Neuronal stem cell (in vitro differentiated cells): ENCODE data around the gene KCNH2.

Experiments used
- DNase-seq: peaks from one replicate; pipeline ENCODE4 v3.0.0-alpha.2; 2013; ENCODE audit warnings: low spot score
- H2AFZ ChIP-seq: one replicate; pipeline ENCODE4 v1.6.1; 2013; ENCODE audit warnings: mild to moderate bottlenecking, low read length, inconsistent platforms
- H2AK5ac ChIP-seq: 2 replicates; pipeline ENCODE4 v1.6.1; 2013; ENCODE audit warnings: low read depth, mild to moderate bottlenecking, inconsistent platforms, low read length, moderate library complexity, mixed read lengths
- H2BK120ac ChIP-seq: 2 replicates; pipeline ENCODE4 v1.6.1; 2013; ENCODE audit warnings: low read depth, mild to moderate bottlenecking, inconsistent platforms, low read length, moderate library complexity, mixed read lengths
- H2BK12ac ChIP-seq: one replicate; pipeline ENCODE4 v1.6.1; 2013; ENCODE audit warnings: low read length, inconsistent platforms
- H2BK15ac ChIP-seq: 2 replicates; pipeline ENCODE4 v1.6.1; 2013; ENCODE audit warnings: mild to moderate bottlenecking, low read length, inconsistent platforms, mixed read lengths
- H2BK5ac ChIP-seq: one replicate; pipeline ENCODE4 v1.6.1; 2013; ENCODE audit warnings: inconsistent platforms, mild to moderate bottlenecking, low read length, moderate library complexity
- H3K14ac ChIP-seq: one replicate; pipeline ENCODE4 v1.6.1; 2013; ENCODE audit warnings: low read length, inconsistent platforms
- H3K18ac ChIP-seq: 2 replicates; pipeline ENCODE4 v1.6.1; 2013; ENCODE audit warnings: low read length, inconsistent platforms
- H3K23ac ChIP-seq: 2 replicates; pipeline ENCODE4 v1.6.1; 2013; ENCODE audit warnings: low read depth, mild to moderate bottlenecking, mixed read lengths, low read length, inconsistent platforms; ENCODE audit not compliant: poor library complexity
- H3K27ac ChIP-seq: replicated peaks from 3 replicates; pipeline ENCODE4 v1.5.1; 2013; ENCODE audit warnings: low read length, inconsistent platforms
- H3K27me3 ChIP-seq, 3 experiments: 2 replicates each; pipeline ENCODE4 v1.6.1; 2013; ENCODE audit warnings: low read length in 3 of 3, mild to moderate bottlenecking in 2 of 3, inconsistent platforms in 1 of 3, low read depth in 1 of 3, mixed read lengths in 1 of 3, moderate library complexity in 1 of 3; ENCODE audit not compliant: control insufficient read depth in 3 of 3, insufficient read depth in 3 of 3
- H3K36me3 ChIP-seq, 2 donors: replicated peaks in 1 of 2; 2 replicates each; pipeline ENCODE4 v1.6.1; 2013; ENCODE audit warnings: low read length in 2 of 2; ENCODE audit not compliant: control insufficient read depth in 2 of 2, insufficient read depth in 2 of 2
- H3K4ac ChIP-seq: 2 replicates; pipeline ENCODE4 v1.6.1; 2013; ENCODE audit warnings: inconsistent platforms, mild to moderate bottlenecking, low read length, moderate library complexity
- H3K4me1 ChIP-seq, 2 donors: 1 replicate in 1 of 2; 2 replicates in 1 of 2; pipeline ENCODE4 v1.6.1; 2013; ENCODE audit warnings: low read length in 2 of 2, low read depth in 1 of 2; ENCODE audit not compliant: control insufficient read depth in 2 of 2, insufficient read depth in 1 of 2
- H3K4me2 ChIP-seq: one replicate; pipeline ENCODE4 v1.6.1; 2013; ENCODE audit warnings: mild to moderate bottlenecking, low read length, inconsistent platforms; ENCODE audit not compliant: insufficient read depth, poor library complexity, severe bottlenecking
- H3K4me3 ChIP-seq, 2 donors: 2 replicates each; pipeline ENCODE4 v1.5.1; 2013; ENCODE audit warnings: low read length in 2 of 2, mild to moderate bottlenecking in 2 of 2, inconsistent platforms in 1 of 2, moderate library complexity in 1 of 2
- H3K79me1 ChIP-seq: one replicate; pipeline ENCODE4 v1.6.1; 2013; ENCODE audit warnings: low read depth, mild to moderate bottlenecking, inconsistent platforms, low read length, moderate library complexity
- H3K9ac ChIP-seq: one replicate; pipeline ENCODE4 v1.6.1; 2013; ENCODE audit warnings: mild to moderate bottlenecking, low read depth, low read length, inconsistent platforms; ENCODE audit not compliant: poor library complexity
- H3K9me3 ChIP-seq, 2 donors: replicated peaks in 1 of 2; 2 replicates each; pipeline versions ENCODE3 to v1.6.1; 2013; ENCODE audit warnings: low read length in 2 of 2, mild to moderate bottlenecking in 2 of 2, inconsistent platforms in 1 of 2, low read depth in 1 of 2, mixed read lengths in 1 of 2, moderate library complexity in 1 of 2; ENCODE audit not compliant: control insufficient read depth in 2 of 2, insufficient read depth in 1 of 2
- H4K8ac ChIP-seq: one replicate; pipeline ENCODE4 v1.6.1; 2013; ENCODE audit warnings: low read depth, mild to moderate bottlenecking, inconsistent platforms, low read length, moderate library complexity
- H4K91ac ChIP-seq: one replicate; pipeline ENCODE4 v1.6.1; 2013; ENCODE audit warnings: low read length, low read depth, mild to moderate bottlenecking, inconsistent platforms; ENCODE audit not compliant: poor library complexity
- WGBS, 2 donors: extraction: QIAGEN DNeasy Blood & Tissue Kit; methylation state at CpG; one replicate each; pipeline ENCODE4 v1.1.7; 2013; ENCODE audit warnings: missing lambda C conversion rate in 2 of 2, mixed read lengths in 1 of 2; ENCODE audit not compliant: insufficient read length in 2 of 2, insufficient replicate concordance in 1 of 2; ENCODE audit errors: extremely low coverage in 2 of 2; 5-methylcytosine and 5-hydroxymethylcytosine counted together

Gene KCNH2

GRCh38 chr7:150997817-150998216 is 19.7 kb upstream of the KCNH2 start:
- Histone ChIP-seq H3K79me1 (no peaks in the 10 kb centered on the region), H3K27ac (no peak overlapping the region), H3K14ac (no peak overlapping the region), H3K27me3 (no peaks in the 10 kb centered on the region), H3K4ac (no peak overlapping the region), H3K4me2 (no peak overlapping the region), H3K9me3 (no peaks in the 10 kb centered on the region), H2AFZ (no peak overlapping the region), H3K4me1 (peaks cover 15 to 27% of the 10 kb centered on the region in 2 donors), H3K18ac (no peak overlapping the region), H3K36me3 (peaks cover 0 to 11% of the 10 kb centered on the region in 2 donors), H2BK120ac (peak overlapping the region; percentile 47), H3K4me3 (no peak overlapping the region), H2BK15ac (peak overlapping the region; percentile 85), H2AK5ac (peak overlapping the region; percentile 89), H4K8ac (no peak overlapping the region), H2BK5ac (peak overlapping the region; percentile 78), H2BK12ac (no peak overlapping the region), H3K9ac (no peak overlapping the region), H3K23ac (no peak overlapping the region), H4K91ac (no peak overlapping the region)
- no peak for DNase-seq
- WGBS, 2 donors, result no CpG with 5 or more reads among the region's 5 CpGs

DNA sequence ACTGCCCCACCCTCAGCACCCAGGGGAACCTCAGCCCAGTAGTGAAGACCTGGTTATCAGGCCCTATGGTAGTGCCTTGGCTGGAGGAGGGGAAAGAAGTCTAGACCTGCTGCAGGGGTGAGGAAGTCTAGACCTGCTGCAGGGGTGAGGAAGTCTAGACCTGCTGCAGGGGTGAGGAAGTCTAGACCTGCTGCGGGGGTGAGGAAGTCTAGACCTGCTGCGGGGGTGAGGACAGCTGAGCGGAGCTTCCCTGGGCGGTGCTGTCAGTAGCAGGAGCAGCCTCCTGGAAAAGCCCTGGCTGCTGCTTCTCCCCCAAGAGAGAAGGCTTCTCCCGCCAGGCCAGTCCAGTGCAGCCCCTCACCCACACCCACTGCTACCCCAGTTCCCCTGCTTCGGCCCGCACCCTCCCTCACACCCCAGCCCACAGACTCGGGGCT is 19.0 kb upstream of the KCNH2 start:
- Histone ChIP-seq H3K79me1 (no peaks in the 10 kb centered on the region), H2AFZ (no peak overlapping the region), H2BK12ac (no peak overlapping the region), H3K36me3 (peaks cover 0 to 9% of the 10 kb centered on the region in 2 donors), H2BK5ac (peak overlapping the region; percentile 78), H3K4me3 (no peak overlapping the region), H4K8ac (no peak overlapping the region), H2BK120ac (no peak overlapping the region), H3K18ac (peak overlapping the region; percentile 5), H3K4ac (peak overlapping the region; percentile 80), H3K14ac (no peak overlapping the region), H3K4me1 (peaks cover 15 to 29% of the 10 kb centered on the region in 2 donors), H3K9ac (no peak overlapping the region), H3K27me3 (no peaks in the 10 kb centered on the region), H4K91ac (no peak overlapping the region), H3K23ac (peak overlapping the region; percentile 10), H2AK5ac (no peak overlapping the region), H3K9me3 (no peaks in the 10 kb centered on the region), H2BK15ac (no peak overlapping the region), H3K4me2 (no peak overlapping the region), H3K27ac (no peak overlapping the region)
- WGBS, 2 donors, result no CpG with 5 or more reads among the region's 8 CpGs
- DNase-seq, result no peak

DNA sequence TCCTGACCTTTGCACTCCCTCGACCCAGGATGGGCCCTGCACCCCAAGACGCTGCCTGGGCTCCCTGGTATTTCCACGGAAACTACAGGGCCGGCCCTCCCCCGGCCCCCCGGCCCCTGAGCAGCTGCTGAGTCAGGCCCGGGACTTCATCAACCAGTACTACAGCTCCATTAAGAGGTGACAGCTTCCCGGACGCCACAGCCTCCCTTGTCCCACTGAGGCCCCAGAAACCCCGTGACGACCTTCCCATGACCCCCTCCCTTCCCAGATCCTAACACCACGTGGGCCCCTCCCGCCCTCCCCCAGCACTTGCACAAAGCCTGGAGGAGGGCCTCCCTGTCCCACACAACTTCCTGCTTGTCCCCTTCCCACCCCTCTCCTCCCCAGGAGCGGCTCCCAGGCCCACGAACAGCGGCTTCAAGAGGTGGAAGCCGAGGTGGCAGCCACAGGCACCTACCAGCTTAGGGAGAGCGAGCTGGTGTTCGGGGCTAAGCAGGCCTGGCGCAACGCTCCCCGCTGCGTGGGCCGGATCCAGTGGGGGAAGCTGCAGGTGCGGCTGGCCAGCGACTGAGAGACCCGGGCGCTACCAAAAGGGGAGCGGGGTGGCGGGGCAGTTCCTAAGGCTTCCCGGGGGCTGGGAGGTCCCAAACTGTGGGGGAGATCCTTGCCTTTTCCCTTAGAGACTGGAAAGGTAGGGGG is 18.4 kb upstream of the KCNH2 start:
- Histone ChIP-seq H4K91ac (no peak overlapping the region), H3K4me1 (peaks cover 15 to 29% of the 10 kb centered on the region in 2 donors), H2BK12ac (peak overlapping the region; percentile 88), H2BK15ac (peak overlapping the region; percentile 82), H3K27ac (no peak overlapping the region), H4K8ac (no peak overlapping the region), H3K4me3 (no peak overlapping the region), H2BK120ac (no peak overlapping the region), H3K14ac (peak overlapping the region; percentile 86), H3K4ac (peak overlapping the region; percentile 80), H3K27me3 (no peaks in the 10 kb centered on the region), H3K18ac (peak overlapping the region; percentile 96), H3K79me1 (no peaks in the 10 kb centered on the region), H2AFZ (peak overlapping the region; percentile 82), H3K9me3 (peaks cover 0 to under 1% of the 10 kb centered on the region in 2 donors), H3K9ac (peak overlapping the region; percentile 75), H2BK5ac (peak overlapping the region; percentile 78), H3K23ac (peak overlapping the region; percentile 92), H2AK5ac (peak overlapping the region; percentile 94), H3K4me2 (no peak overlapping the region), H3K36me3 (peaks cover 0 to 3% of the 10 kb centered on the region in 2 donors)
- DNase-seq, result no peak
- no CpG with 5 or more reads among the region's 31 CpGs for WGBS, 2 donors

DNA sequence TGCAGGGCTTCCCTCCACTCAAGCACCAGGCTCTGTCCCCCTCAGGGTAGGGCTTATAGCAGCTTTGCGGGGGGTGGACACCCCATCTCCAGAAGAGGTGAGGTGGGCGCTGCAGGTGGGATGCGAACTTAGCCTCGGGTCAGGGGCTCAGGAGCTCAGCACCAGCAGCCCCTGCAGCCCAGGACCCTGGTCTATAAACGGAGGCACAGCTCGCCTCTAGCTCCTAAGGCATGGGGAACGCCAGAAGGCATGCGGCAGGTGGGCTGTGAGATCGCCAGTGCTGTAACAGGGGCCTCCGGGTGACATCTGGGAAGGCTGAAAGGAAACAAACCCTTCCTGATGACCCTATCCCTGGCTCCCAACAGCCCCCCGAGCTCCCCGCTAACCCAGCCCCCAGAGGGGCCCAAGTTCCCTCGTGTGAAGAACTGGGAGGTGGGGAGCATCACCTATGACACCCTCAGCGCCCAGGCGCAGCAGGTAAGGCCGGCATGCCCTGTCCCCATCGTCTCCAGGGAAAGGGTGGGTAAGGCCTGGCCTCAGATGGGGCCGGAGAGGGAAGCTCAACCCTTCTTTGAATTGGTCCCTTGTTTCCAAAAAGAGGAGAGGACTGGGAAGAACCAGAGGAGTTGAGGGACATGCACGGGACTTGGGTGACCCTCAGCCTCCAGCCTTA is 16.9 kb upstream of the KCNH2 start:
- H3K4me2 ChIP-seq, result no peak overlapping the region
- no peaks in the 10 kb centered on the region for H3K36me3 ChIP-seq
- H2BK5ac ChIP-seq, result no peak overlapping the region
- peak overlapping the region; percentile 2 for H3K23ac ChIP-seq
- peak overlapping the region; percentile 93 for H2BK120ac ChIP-seq
- no peak overlapping the region for H4K91ac ChIP-seq
- H3K27me3 ChIP-seq, result no peaks in the 10 kb centered on the region
- no peak overlapping the region for H3K27ac ChIP-seq
- peaks cover 15 to 29% of the 10 kb centered on the region in 2 donors for H3K4me1 ChIP-seq
- peaks cover 5 to 14% of the 10 kb centered on the region in 2 donors for H3K9me3 ChIP-seq
- peak overlapping the region in 1 of 2 donors; percentile 29 for H3K4me3 ChIP-seq
- H3K18ac ChIP-seq, result peak overlapping the region; percentile 63
- H3K79me1 ChIP-seq, result no peaks in the 10 kb centered on the region
- H4K8ac ChIP-seq, result no peak overlapping the region
- H2AFZ ChIP-seq, result peak overlapping the region; percentile 76
- DNase-seq, result no peak
- no peak overlapping the region for H3K9ac ChIP-seq
- peak overlapping the region; percentile 55 for H2BK15ac ChIP-seq
- WGBS, 2 donors, result no CpG with 5 or more reads among the region's 19 CpGs
- no peak overlapping the region for H2BK12ac ChIP-seq
- no peak overlapping the region for H3K14ac ChIP-seq
- peak overlapping the region; percentile 4 for H2AK5ac ChIP-seq
- H3K4ac ChIP-seq, result no peak overlapping the region
